GM21723 (cell line): ENCODE measurements around the gene GNRH2.
"Not testable (repeated sequence)": the region's sequence is repeated elsewhere in the genome, so short reads cannot be mapped to it uniquely, and the experiment has no call there.

Source experiments
- ATAC-seq: cut with Tn5 transposase; IDR thresholded peaks from one replicate; pipeline ENCODE4 v1.9.1; 2021; ENCODE audit warnings: mild to moderate bottlenecking, moderate library complexity; ENCODE audit not compliant: unreplicated experiment

GNRH2 gene

GRCh38 chr20:3043322-3043721 lies at the start of gene GNRH2:
Gene GNRH2, plus strand, starts transcription at chr20:3043622. Its CDS starts 793 bp downstream, at chr20:3044415.
- no peak for ATAC-seq

GRCh38 chr20:2995796-2996195 lies 47.6 kb upstream of the GNRH2 start:
- no peak for ATAC-seq

- ATAC-seq, result no peak
These were observed 44.7 kb upstream of the GNRH2 start for GRCh38 chr20:2998728-2999127.

- no peak for ATAC-seq
These were observed 42.4 kb upstream of the GNRH2 start for GRCh38 chr20:3000852-3001523.

- no peak for ATAC-seq
These were observed 40.0 kb upstream of the GNRH2 start for GRCh38 chr20:3003416-3003815.

- no peak for ATAC-seq
These were observed 32.3 kb upstream of the GNRH2 start for GRCh38 chr20:3010985-3011723.

GRCh38 chr20:3011752-3012151 lies 31.7 kb upstream of the GNRH2 start:
- no peak for ATAC-seq

GRCh38 chr20:3013771-3014170 lies 29.7 kb upstream of the GNRH2 start:
- ATAC-seq, result no peak

GRCh38 chr20:3014179-3014578 lies 29.2 kb upstream of the GNRH2 start:
- no peak for ATAC-seq

- no peak for ATAC-seq
These were observed 28.8 kb upstream of the GNRH2 start for GRCh38 chr20:3014662-3015061.

- ATAC-seq, result not testable (repeated sequence)
These were observed 28.1 kb upstream of the GNRH2 start for GRCh38 chr20:3015302-3015701.

GRCh38 chr20:3021327-3021726 lies 22.1 kb upstream of the GNRH2 start:
- ATAC-seq, result no peak

GRCh38 chr20:3021777-3022176 lies 21.6 kb upstream of the GNRH2 start:
- ATAC-seq, result no peak

- ATAC-seq, result not testable (repeated sequence)
These were observed 20.6 kb upstream of the GNRH2 start for GRCh38 chr20:3022559-3023490.

- no peak for ATAC-seq
These were observed 15.4 kb upstream of the GNRH2 start for GRCh38 chr20:3027987-3028386.

GRCh38 chr20:3031524-3032147 lies 11.8 kb upstream of the GNRH2 start:
- ATAC-seq, result no peak

GRCh38 chr20:3032624-3033023 lies 10.8 kb upstream of the GNRH2 start:
- no peak for ATAC-seq

GRCh38 chr20:3037654-3038053 lies 5.8 kb upstream of the GNRH2 start:
- no peak for ATAC-seq

- no peak for ATAC-seq
These were observed 5.0 kb upstream of the GNRH2 start for GRCh38 chr20:3038454-3038853.

- no peak for ATAC-seq
These were observed 4.0 kb upstream of the GNRH2 start for GRCh38 chr20:3039426-3039825.

GRCh38 chr20:3040086-3040485 lies 3.3 kb upstream of the GNRH2 start:
- no peak for ATAC-seq
